Smooth muscle cell (in vitro differentiated cells): ENCODE measurements around the gene FHIT. TPM values are rescaled to one million over a fixed set of nuclear protein-coding genes. Genes with fewer than 3 reads are reported as not detected.

Experiments used
- DNase-seq: peaks from one replicate; lab custom pipeline; 2025; ENCODE audit not compliant: unreplicated experiment; lab: John Stamatoyannopoulos, UW
- H2AFZ ChIP-seq: fragments of 200-600 bp; sonication (generic); 2 replicates; pipeline ENCODE4 v1.6.0; 2016; ENCODE audit warnings: antibody characterized with exemption, low read depth, mild to moderate bottlenecking
- H3F3A ChIP-seq: fragments of 200-600 bp; sonication (generic); 2 replicates; pipeline ENCODE4 v1.6.0; 2017; ENCODE audit warnings: antibody characterized with exemption, low read depth
- H3K27ac ChIP-seq: fragments of 200-600 bp; sonication (generic); 2 replicates; pipeline ENCODE4 v1.5.1; 2016; ENCODE audit warnings: low read depth, mild to moderate bottlenecking
- H3K27me3 ChIP-seq: fragments of 200-600 bp; sonication (generic); 2 replicates; pipeline ENCODE4 v1.6.1; 2016; ENCODE audit warnings: low read depth, mild to moderate bottlenecking
- H3K36me3 ChIP-seq: fragments of 200-600 bp; sonication (generic); 2 replicates; pipeline ENCODE4 v1.5.1; 2016; ENCODE audit warnings: low read depth
- H3K4me1 ChIP-seq: fragments of 200-600 bp; sonication (generic); 2 replicates; pipeline ENCODE4 v1.5.1; 2016; ENCODE audit warnings: low read depth
- H3K4me2 ChIP-seq: fragments of 200-600 bp; sonication (generic); 2 replicates; pipeline ENCODE4 v1.6.0; 2016; ENCODE audit warnings: mild to moderate bottlenecking
- H3K4me3 ChIP-seq: fragments of 200-600 bp; sonication (generic); 2 replicates; pipeline ENCODE4 v1.5.1; 2016; ENCODE audit warnings: mild to moderate bottlenecking
- H3K79me2 ChIP-seq: fragments of 200-600 bp; sonication (generic); 2 replicates; pipeline ENCODE4 v1.6.0; 2016; ENCODE audit warnings: low read depth, mild to moderate bottlenecking
- H3K9ac ChIP-seq: fragments of 200-600 bp; sonication (generic); 2 replicates; pipeline ENCODE4 v1.6.0; 2016; ENCODE audit warnings: low read depth
- H3K9me3 ChIP-seq: fragments of 200-600 bp; sonication (generic); replicated peaks from 2 replicates; pipeline ENCODE4 v1.5.1; 2016; ENCODE audit warnings: low read depth
- H4K20me1 ChIP-seq: fragments of 200-600 bp; sonication (generic); 2 replicates; pipeline ENCODE4 v1.6.0; 2016; ENCODE audit warnings: low read depth
- CTCF ChIP-seq: fragments of 200-600 bp; sonication (generic); IDR thresholded peaks from 2 replicates; pipeline ENCODE4 v1.5.1; 2017; ENCODE audit warnings: borderline replicate concordance, mild to moderate bottlenecking, antibody characterized with exemption; ENCODE audit not compliant: insufficient read depth, poor library complexity, severe bottlenecking
- WGBS: methylation state at CpG from one replicate; pipeline ENCODE4 v1.1.7; 2016; ENCODE audit warnings: low lambda C conversion rate; 5-methylcytosine and 5-hydroxymethylcytosine counted together
- polyA plus RNA-seq: library from polyadenylated mRNA; unstranded; fragments of >200 nt; fragmentation: Nextera tagmentation; extraction: Ambion mirVana; gene quantifications from 2 replicates; pipeline ENCODE4 v1.2.1, GENCODE V29; 2016
- total RNA-seq: library from RNA; depleted of rRNA; stranded (reverse); fragments of >200 nt; gene quantifications from 2 replicates; pipeline ENCODE4 v1.2.3, GENCODE V29; 2014

FHIT gene
- total and polyA plus RNA-seq, 2 experiments from 2014 or later: 5.9 to 6.7 TPM

DNA sequence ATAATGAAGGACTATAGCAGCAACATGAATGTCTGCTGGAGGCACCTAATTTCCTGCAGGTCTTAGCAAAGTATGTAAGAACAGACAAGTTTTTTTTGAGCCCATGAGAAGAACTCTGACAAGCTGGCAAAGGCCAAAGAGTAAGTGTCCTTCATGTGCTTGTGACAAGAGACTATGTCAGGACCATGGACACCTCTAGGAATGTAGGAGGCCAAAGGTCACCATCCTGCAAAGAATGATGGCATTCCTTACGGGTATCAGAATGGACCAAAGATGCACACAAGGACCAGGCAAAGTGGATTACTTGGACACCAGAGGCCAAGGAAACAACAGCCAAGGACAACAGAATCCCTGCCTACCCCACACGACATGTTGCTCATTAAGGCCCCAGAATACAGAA lies 1343.0 kb downstream of the FHIT start:
- Histone ChIP-seq H2AFZ (no peak overlapping the region), H3K79me2 (no peaks in the 10 kb centered on the region), H3K27ac (no peak overlapping the region), H3K9me3 (no peaks in the 10 kb centered on the region), H3K9ac (no peak overlapping the region), H3K27me3 (no peaks in the 10 kb centered on the region), H3K4me1 (no peaks in the 10 kb centered on the region), H3K36me3 (no peaks in the 10 kb centered on the region), H4K20me1 (no peaks in the 10 kb centered on the region), H3K4me3 (no peak overlapping the region), H3F3A (no peaks in the 10 kb centered on the region), H3K4me2 (no peak overlapping the region)
- WGBS: 95% methylated on average over 2 of the region's 2 CpGs
- TF ChIP-seq CTCF: no peak
- no peak for DNase-seq

GRCh38 chr3:59904296-59904695 lies 1347.0 kb downstream of the FHIT start:
- Histone ChIP-seq H3K9ac (no peak overlapping the region), H3K79me2 (no peaks in the 10 kb centered on the region), H3K9me3 (no peaks in the 10 kb centered on the region), H3K27ac (no peak overlapping the region), H3F3A (no peaks in the 10 kb centered on the region), H3K4me2 (no peak overlapping the region), H3K4me3 (no peak overlapping the region), H3K27me3 (no peaks in the 10 kb centered on the region), H2AFZ (no peak overlapping the region), H3K36me3 (no peaks in the 10 kb centered on the region), H4K20me1 (no peaks in the 10 kb centered on the region), H3K4me1 (no peaks in the 10 kb centered on the region)
- WGBS: 95% methylated on average over 3 of the region's 3 CpGs
- no peak for DNase-seq
- no peak for TF ChIP-seq CTCF

DNA sequence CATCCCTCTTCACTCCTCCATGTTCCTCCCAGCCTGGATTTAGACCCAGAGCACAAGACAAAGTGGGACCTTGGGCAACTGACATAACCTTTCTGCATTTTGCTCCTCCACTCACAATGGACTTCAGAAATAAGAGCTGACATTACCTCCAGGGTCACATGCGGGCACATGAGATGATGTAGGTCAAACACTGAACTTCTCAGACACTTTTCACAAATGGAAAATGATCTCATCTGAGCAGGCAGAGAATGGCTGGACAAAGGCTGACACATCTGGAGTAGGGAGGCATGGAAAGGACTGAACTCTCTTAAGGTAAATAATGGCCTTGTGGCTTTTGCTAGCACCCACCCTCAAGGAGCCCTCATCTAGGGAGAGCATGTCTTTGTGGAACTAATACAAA lies 1352.2 kb downstream of the FHIT start:
- H3K27ac ChIP-seq: no peak overlapping the region
- 93% methylated on average over 1 of the region's 1 CpG for WGBS
- no peaks in the 10 kb centered on the region for H3K36me3 ChIP-seq
- H4K20me1 ChIP-seq: no peaks in the 10 kb centered on the region
- no peaks in the 10 kb centered on the region for H3K9me3 ChIP-seq
- no peak for TF ChIP-seq CTCF
- no peaks in the 10 kb centered on the region for H3K4me1 ChIP-seq
- no peak overlapping the region for H3K4me3 ChIP-seq
- H3K4me2 ChIP-seq: no peak overlapping the region
- no peak for DNase-seq
- no peak overlapping the region for H2AFZ ChIP-seq
- no peaks in the 10 kb centered on the region for H3K79me2 ChIP-seq
- H3F3A ChIP-seq: no peaks in the 10 kb centered on the region
- no peaks in the 10 kb centered on the region for H3K27me3 ChIP-seq
- no peak overlapping the region for H3K9ac ChIP-seq

DNA sequence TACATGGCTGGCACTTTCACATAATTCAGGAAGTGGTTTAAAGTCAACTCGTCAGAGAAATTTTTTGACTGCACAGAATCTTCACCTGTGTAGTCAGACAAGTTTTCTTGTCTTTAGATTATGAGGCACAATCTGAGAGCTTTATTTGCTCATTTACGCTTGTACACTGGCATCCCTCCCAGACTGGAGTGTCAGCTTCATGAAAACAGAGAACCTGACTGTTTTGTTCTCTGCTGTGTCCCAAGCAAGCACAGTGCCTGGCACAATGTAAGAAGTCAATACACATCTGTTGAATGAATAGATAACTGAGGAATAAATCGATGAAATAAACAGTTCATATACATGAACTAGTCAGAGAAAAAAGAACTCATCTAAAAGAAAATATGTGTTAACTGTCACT lies 1355.3 kb downstream of the FHIT start:
- no peak for TF ChIP-seq CTCF
- no peak for DNase-seq
- Histone ChIP-seq H3K27ac (no peak overlapping the region), H3K9ac (no peak overlapping the region), H3F3A (no peaks in the 10 kb centered on the region), H3K4me3 (no peak overlapping the region), H3K4me2 (no peak overlapping the region), H3K36me3 (no peaks in the 10 kb centered on the region), H3K27me3 (no peaks in the 10 kb centered on the region), H3K9me3 (no peaks in the 10 kb centered on the region), H3K4me1 (no peaks in the 10 kb centered on the region), H4K20me1 (no peaks in the 10 kb centered on the region), H2AFZ (no peak overlapping the region), H3K79me2 (no peaks in the 10 kb centered on the region)
- WGBS: 91% methylated on average over 3 of the region's 3 CpGs
